Activated T-cell treated with anti-CD3 and anti-CD28 coated beads, Interleukin-2, amount 50 U/mL, for 48 hours (primary cell): Measurements from ENCODE around the gene IL5RA.

Source experiments
- DNase-seq, 2 experiments: peaks; one replicate each; pipeline ENCODE4 v3.0.0-alpha.2; 2020

Gene IL5RA

GRCh38 chr3:3107181-3107580 is 3.0 kb downstream of the IL5RA start:
- no peak for DNase-seq

- DNase-seq = no peak
These were observed 4.4 kb downstream of the IL5RA start for GRCh38 chr3:3105815-3106214.

GRCh38 chr3:3105246-3105645 is 4.9 kb downstream of the IL5RA start:
- no peak for DNase-seq

- no peak for DNase-seq
These were observed 7.4 kb downstream of the IL5RA start for GRCh38 chr3:3102751-3103150.

- DNase-seq = no peak
These were observed 8.3 kb downstream of the IL5RA start for GRCh38 chr3:3101660-3102458.

GRCh38 chr3:3097958-3098357 is 12.2 kb downstream of the IL5RA start:
- no peak for DNase-seq

GRCh38 chr3:3089017-3089416 is 21.2 kb downstream of the IL5RA start:
- no peak for DNase-seq

- DNase-seq = no peak
These were observed 22.3 kb downstream of the IL5RA start for GRCh38 chr3:3087716-3088465.

GRCh38 chr3:3087279-3087678 is 22.9 kb downstream of the IL5RA start:
- DNase-seq = no peak

GRCh38 chr3:3086239-3086638 is 23.9 kb downstream of the IL5RA start:
- no peak for DNase-seq

GRCh38 chr3:3085782-3086181 is 24.4 kb downstream of the IL5RA start:
- no peak for DNase-seq

GRCh38 chr3:3084890-3085289 is 25.3 kb downstream of the IL5RA start:
- DNase-seq = no peak

- DNase-seq = no peak
These were observed 27.8 kb downstream of the IL5RA start for GRCh38 chr3:3082234-3082924.

GRCh38 chr3:3081381-3082233 is 28.6 kb downstream of the IL5RA start:
- no peak for DNase-seq

GRCh38 chr3:3080309-3080708 is 29.9 kb downstream of the IL5RA start:
- no peak for DNase-seq

- DNase-seq = no peak
These were observed 35.5 kb downstream of the IL5RA start for GRCh38 chr3:3074551-3075257.

- DNase-seq = no peak
These were observed 39.0 kb downstream of the IL5RA start for GRCh38 chr3:3071136-3071535.

GRCh38 chr3:3069723-3070122 is 40.5 kb downstream of the IL5RA start:
- no peak for DNase-seq

- no peak for DNase-seq
These were observed 41.8 kb downstream of the IL5RA start for GRCh38 chr3:3068358-3068881.

- DNase-seq = no peak
These were observed 43.3 kb downstream of the IL5RA start for GRCh38 chr3:3066910-3067309.

- DNase-seq = no peak
These were observed 43.8 kb downstream of the IL5RA start for GRCh38 chr3:3066378-3066777.

- no peak for DNase-seq
These were observed 44.3 kb downstream of the IL5RA start for GRCh38 chr3:3065876-3066275.
